Activated B cell treated with CpG ODN at 0.5 μM for 24 hours (primary cell): ENCODE data around the gene PACC1. TPM values are rescaled to one million over a fixed set of nuclear protein-coding genes. Genes with fewer than 3 reads are reported as not detected.
A peak's percentile ranks its signal among the peaks of the same experiment; 100 is the strongest.

ENCODE experiments used
- ATAC-seq: fragments of 200-7000 bp; cut with Tn5 transposase; one replicate; pipeline ENCODE4 v1.10.0; 2021; ENCODE audit warnings: low read depth, mild to moderate bottlenecking, moderate library complexity
- CTCF ChIA-PET: fragments of 350-600 bp; sonication (Branson Sonifier 250); formaldehyde crosslinking; loops from one replicate; lab custom pipeline; 2021; ENCODE audit warnings: antibody characterized with exemption; lab: Charles Lee
- POLR2A ChIA-PET: fragments of 350-600 bp; sonication (Branson Sonifier 250); formaldehyde crosslinking; loops from one replicate; lab custom pipeline; 2021; ENCODE audit warnings: antibody characterized with exemption; lab: Charles Lee
- DNase-seq: peaks from one replicate; pipeline ENCODE4 v3.0.0; 2022
- H3K27ac Mint-ChIP-seq: one replicate; pipeline ENCODE4 v1.8.0; 2020; ENCODE audit warnings: mixed read lengths
- H3K27me3 Mint-ChIP-seq: one replicate; pipeline ENCODE4 v1.8.0; 2021; ENCODE audit warnings: mixed read lengths
- H3K36me3 Mint-ChIP-seq: one replicate; pipeline ENCODE4 v1.8.0; 2021; ENCODE audit warnings: low read depth, mixed read lengths
- H3K4me1 Mint-ChIP-seq: one replicate; pipeline ENCODE4 v1.8.0; 2021; ENCODE audit warnings: mixed read lengths
- H3K4me3 Mint-ChIP-seq: one replicate; pipeline ENCODE4 v1.8.0; 2020; ENCODE audit warnings: mild to moderate bottlenecking, mixed read lengths
- H3K9me3 Mint-ChIP-seq: one replicate; pipeline ENCODE4 v1.8.0; 2020; ENCODE audit warnings: mixed read lengths
- intact Hi-C: fragments of 100-400 bp; cut with micrococcal nuclease; formaldehyde crosslinking; loops from one replicate; pipeline ENCODE4 v1.15.1; 2024
- total RNA-seq: library from RNA; stranded (reverse); gene quantifications from 2 replicates; pipeline ENCODE4 v1.2.3, GENCODE V29; 2022
- TF ChIP-seq, protein P1 (sequence below): fragments of 200-600 bp; IDR thresholded peaks from one replicate; pipeline ENCODE4 v1.8.0; 2022; ENCODE audit warnings: antibody characterized with exemption, mild to moderate bottlenecking

The PACC1 gene
- total RNA-seq, 1 donor from 2014 or later, result 20.0 TPM

DNA sequence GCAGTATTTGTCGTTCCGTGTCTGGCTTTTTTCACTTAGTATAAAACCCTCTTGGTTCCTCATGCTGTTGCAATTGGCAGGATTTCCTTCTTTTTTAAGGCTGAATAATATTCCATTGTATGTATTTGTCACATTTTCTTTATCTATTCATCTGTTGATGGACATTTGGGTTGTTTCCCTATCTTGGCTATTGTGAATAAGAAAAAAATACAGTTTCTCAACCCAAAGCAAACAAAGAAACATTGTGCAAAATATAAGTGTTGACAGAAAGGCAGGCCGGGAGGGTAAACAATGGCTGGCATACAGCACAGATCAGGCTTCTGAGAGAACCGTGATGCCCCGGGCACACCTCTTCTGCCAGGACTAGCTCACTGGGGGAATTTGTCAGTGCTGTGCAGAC lies 45.0 kb upstream of the PACC1 start:
- Mint-ChIP-seq H3K9me3 (no peaks in the 10 kb centered on the region), H3K27me3 (no peaks in the 10 kb centered on the region), H3K4me3 (no peak overlapping the region), H3K4me1 (peaks cover 4% of the 10 kb centered on the region), H3K27ac (no peak overlapping the region), H3K36me3 (no peaks in the 10 kb centered on the region)
- intact Hi-C loops, result loop anchor here (5.0 kb wide), 1 partner anchor 57 kb away; no protein-coding TSS in a partner anchor
- POLR2A ChIA-PET, result interaction anchor here (0.5 kb wide), 1 partner anchor 96 kb away, joined by 6 read pairs; no protein-coding TSS in a partner anchor
- no peak for ATAC-seq
- TF ChIP-seq, protein P1, sequence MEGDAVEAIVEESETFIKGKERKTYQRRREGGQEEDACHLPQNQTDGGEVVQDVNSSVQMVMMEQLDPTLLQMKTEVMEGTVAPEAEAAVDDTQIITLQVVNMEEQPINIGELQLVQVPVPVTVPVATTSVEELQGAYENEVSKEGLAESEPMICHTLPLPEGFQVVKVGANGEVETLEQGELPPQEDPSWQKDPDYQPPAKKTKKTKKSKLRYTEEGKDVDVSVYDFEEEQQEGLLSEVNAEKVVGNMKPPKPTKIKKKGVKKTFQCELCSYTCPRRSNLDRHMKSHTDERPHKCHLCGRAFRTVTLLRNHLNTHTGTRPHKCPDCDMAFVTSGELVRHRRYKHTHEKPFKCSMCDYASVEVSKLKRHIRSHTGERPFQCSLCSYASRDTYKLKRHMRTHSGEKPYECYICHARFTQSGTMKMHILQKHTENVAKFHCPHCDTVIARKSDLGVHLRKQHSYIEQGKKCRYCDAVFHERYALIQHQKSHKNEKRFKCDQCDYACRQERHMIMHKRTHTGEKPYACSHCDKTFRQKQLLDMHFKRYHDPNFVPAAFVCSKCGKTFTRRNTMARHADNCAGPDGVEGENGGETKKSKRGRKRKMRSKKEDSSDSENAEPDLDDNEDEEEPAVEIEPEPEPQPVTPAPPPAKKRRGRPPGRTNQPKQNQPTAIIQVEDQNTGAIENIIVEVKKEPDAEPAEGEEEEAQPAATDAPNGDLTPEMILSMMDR, result no peak
- CTCF ChIA-PET, result interaction anchor here (0.9 to 7.8 kb wide), 3 partner anchors 9 to 389 kb away, joined by 3 to 236 read pairs (median 3); no protein-coding TSS in a partner anchor
- DNase-seq, result no peak

DNA sequence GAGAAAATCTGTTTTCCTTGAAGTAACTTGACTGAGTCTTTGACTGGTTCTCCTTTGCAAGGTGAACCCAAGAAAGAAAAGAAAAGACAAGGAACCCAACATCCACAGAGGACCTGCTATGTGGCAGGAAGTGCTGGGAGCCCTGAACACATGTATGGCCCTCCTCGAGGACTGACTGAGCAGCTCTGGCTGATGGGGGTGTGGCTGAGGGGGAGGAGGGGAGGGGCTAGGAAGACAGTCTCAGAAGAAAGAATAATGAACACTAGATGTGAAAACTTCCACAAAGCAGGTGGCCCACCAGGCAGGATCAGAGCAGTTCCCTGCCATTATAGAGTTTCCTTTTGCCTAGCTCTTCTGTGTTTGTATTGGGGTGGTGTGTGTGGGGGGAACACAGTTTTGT lies 44.1 kb upstream of the PACC1 start:
- Mint-ChIP-seq H3K4me3 (no peak overlapping the region), H3K27ac (no peak overlapping the region), H3K9me3 (no peaks in the 10 kb centered on the region), H3K4me1 (peaks cover 4% of the 10 kb centered on the region), H3K27me3 (no peaks in the 10 kb centered on the region), H3K36me3 (no peaks in the 10 kb centered on the region)
- ChIA-PET CTCF (interaction anchor here (0.9 to 7.8 kb wide), 3 partner anchors 8 to 778 kb away, joined by 3 to 236 read pairs (median 55); no protein-coding TSS in a partner anchor), POLR2A (no interaction called here)
- DNase-seq (no peak), ATAC-seq (no peak)
- intact Hi-C loops, result loop anchor here (5.0 kb wide), 1 partner anchor 57 kb away; no protein-coding TSS in a partner anchor
- TF ChIP-seq, protein P1, result no peak

DNA sequence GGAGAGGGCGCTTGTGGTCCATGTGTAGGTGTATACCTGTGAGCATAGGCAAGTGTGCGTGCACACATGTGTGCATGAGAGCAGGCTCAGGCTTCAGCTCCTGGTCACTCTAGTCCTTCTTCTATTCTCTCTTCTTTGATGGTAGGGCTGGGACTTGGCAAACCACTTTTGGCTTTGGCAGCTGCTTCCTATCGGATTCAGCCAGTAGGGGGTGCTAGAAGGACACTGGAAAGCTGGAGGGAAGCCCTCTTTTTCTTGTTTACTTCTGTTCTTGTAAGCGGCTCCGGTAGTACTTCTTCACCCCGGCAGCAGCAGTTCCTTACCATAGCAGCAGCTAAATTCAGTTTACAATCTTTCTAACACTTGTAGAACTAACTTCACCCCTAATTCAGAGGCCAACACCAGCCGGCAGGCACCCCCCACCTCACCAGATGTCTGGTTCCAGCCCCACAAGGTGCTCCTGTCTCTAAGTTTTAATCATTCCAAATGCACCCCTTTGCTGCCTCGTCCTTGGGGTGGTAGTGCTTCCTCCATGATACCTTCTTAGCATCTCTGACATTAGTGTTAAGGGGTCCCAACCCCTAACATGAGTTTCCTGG lies 43.2 kb upstream of the PACC1 start:
- POLR2A ChIA-PET, result no interaction called here
- no peaks in the 10 kb centered on the region for H3K36me3 Mint-ChIP-seq
- no peak for ATAC-seq
- H3K4me1 Mint-ChIP-seq, result peaks cover 4% of the 10 kb centered on the region
- no peaks in the 10 kb centered on the region for H3K9me3 Mint-ChIP-seq
- intact Hi-C loops, result loop anchor here (1.0 to 5.0 kb wide), 3 partner anchors 56 to 537 kb away; no protein-coding TSS in a partner anchor
- CTCF ChIA-PET, result interaction anchor here (0.7 to 7.8 kb wide), 13 partner anchors 12 to 780 kb away, joined by 3 to 236 read pairs (median 21); partner anchors contain the start of genes DTL and INTS7
- H3K4me3 Mint-ChIP-seq, result no peak overlapping the region
- no peak overlapping the region for H3K27ac Mint-ChIP-seq
- DNase-seq, result no peak
- no peaks in the 10 kb centered on the region for H3K27me3 Mint-ChIP-seq
- TF ChIP-seq, protein P1, result no peak

DNA sequence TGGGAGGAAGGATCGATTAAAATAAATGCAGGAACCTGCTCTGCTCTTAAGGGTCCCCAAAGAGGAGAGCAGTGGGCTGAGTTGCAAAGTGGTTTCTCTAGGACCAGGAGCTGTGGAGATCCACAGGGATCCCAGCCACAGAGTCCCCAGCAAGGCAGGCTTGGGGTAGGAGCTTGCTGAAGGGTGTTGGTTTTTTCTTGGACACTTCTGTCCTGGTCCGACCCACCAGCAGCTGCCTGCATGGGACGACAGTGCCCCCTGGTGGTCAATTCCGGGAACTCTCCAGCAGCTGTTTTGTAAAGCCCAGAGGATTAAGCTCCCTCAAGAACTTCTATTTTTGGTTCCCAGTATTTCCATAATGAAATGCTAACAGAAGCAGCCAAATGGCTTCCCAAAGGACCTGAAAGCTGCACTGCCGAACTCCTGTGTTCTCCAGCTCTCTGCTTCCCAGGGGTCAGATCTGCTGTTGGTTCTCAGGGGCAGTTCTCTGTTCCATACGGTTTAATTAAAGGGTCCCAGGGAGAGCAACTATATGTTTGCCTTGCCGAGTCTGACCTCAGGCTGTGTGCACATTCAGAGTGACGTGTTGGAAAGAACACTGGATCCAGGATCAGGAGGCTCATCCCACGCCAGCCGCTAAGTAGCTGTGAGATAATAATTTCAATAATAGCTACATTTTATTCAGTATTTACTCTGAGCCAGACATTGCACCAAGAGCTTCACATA lies 41.3 kb upstream of the PACC1 start:
- TF ChIP-seq, protein P1, result peak; percentile 98
- no peak overlapping the region for H3K4me3 Mint-ChIP-seq
- intact Hi-C loops, result loop anchor here (1.0 to 5.0 kb wide), 9 partner anchors 41 to 776 kb away; partner anchors contain the start of genes DTL and INTS7
- peak; percentile 76 for DNase-seq
- H3K27me3 Mint-ChIP-seq, result no peaks in the 10 kb centered on the region
- CTCF ChIA-PET, result interaction anchor here (0.5 to 7.8 kb wide), 60 partner anchors 9 to 784 kb away, joined by 3 to 236 read pairs (median 4); partner anchors contain the start of genes DTL, INTS7, NENF and PACC1
- H3K36me3 Mint-ChIP-seq, result no peaks in the 10 kb centered on the region
- H3K4me1 Mint-ChIP-seq, result peaks cover 4% of the 10 kb centered on the region
- H3K27ac Mint-ChIP-seq, result no peak overlapping the region
- no peaks in the 10 kb centered on the region for H3K9me3 Mint-ChIP-seq
- POLR2A ChIA-PET, result interaction anchor here (0.5 to 1.8 kb wide), 5 partner anchors 41 to 385 kb away, joined by 3 to 8 read pairs (median 5); partner anchors contain the start of gene PACC1
- ATAC-seq, result peak; percentile 83
